Gastroesophageal sphincter (tissue), 4 donors: ENCODE data around the gene MTHFD2. TPM values are rescaled to one million over a fixed set of nuclear protein-coding genes. Genes with fewer than 3 reads are reported as not detected.

Experiments
- ATAC-seq: fragments of 150-250 bp; one replicate; pipeline ENCODE4 v1.9.1; 2016; ENCODE audit warnings: mild to moderate bottlenecking, moderate library complexity
- H3K27ac ChIP-seq, 4 donors: fragments of 200-600 bp; sonication (generic) in 3 of 4; 1 replicate in 3 of 4; 2 replicates in 1 of 4; pipeline ENCODE4 v1.5.1; 2016 to 2019
- H3K27me3 ChIP-seq: fragments of 200-600 bp; sonication (generic); one replicate; pipeline ENCODE4 v1.5.1; 2019
- H3K36me3 ChIP-seq, 2 donors: fragments of 200-600 bp; sonication (generic); one replicate each; pipeline ENCODE4 v1.5.1; 2019; ENCODE audit warnings: control low read depth in 1 of 2
- H3K4me1 ChIP-seq, 3 donors: fragments of 200-600 bp; sonication (generic); 1 replicate in 2 of 3; 2 replicates in 1 of 3; pipeline ENCODE4 v1.5.1; 2016 to 2019; ENCODE audit warnings: control low read depth in 2 of 3
- H3K4me3 ChIP-seq, 2 donors: fragments of 200-600 bp; sonication (generic); one replicate each; pipeline ENCODE4 v1.5.1; 2019; ENCODE audit warnings: mild to moderate bottlenecking in 1 of 2, moderate library complexity in 1 of 2
- H3K9me3 ChIP-seq, 3 donors: fragments of 200-600 bp; sonication (generic); one replicate each; pipeline ENCODE4 v1.5.1; 2017 to 2019; ENCODE audit warnings: control low read depth in 2 of 3
- CTCF ChIP-seq, 4 experiments: fragments of 200-600 bp in 2 of 4; fragments of 450-650 bp in 2 of 4; sonication (generic) in 1 of 4; IDR thresholded peaks; one replicate each; pipeline ENCODE4 v1.5.1; 2017 to 2019; ENCODE audit warnings: antibody characterized with exemption in 4 of 4, mild to moderate bottlenecking in 2 of 4, moderate library complexity in 2 of 4
- EP300 ChIP-seq: sonication (generic); formaldehyde crosslinking; IDR thresholded peaks from one replicate; pipeline ENCODE4 v1.6.1; 2017; ENCODE audit warnings: antibody characterized with exemption, mild to moderate bottlenecking
- POLR2A ChIP-seq, 2 donors: fragments of 450-650 bp; IDR thresholded peaks; one replicate each; pipeline ENCODE4 v1.6.1; 2017; ENCODE audit warnings: antibody characterized with exemption in 2 of 2, mild to moderate bottlenecking in 2 of 2, moderate library complexity in 1 of 2
- POLR2AphosphoS5 ChIP-seq: sonication (generic); formaldehyde crosslinking; IDR thresholded peaks from one replicate; pipeline ENCODE4 v1.6.1; 2017; ENCODE audit warnings: antibody characterized with exemption
- WGBS, 2 donors: methylation state at CpG; one replicate each; pipeline ENCODE4 v1.1.5; 2018; ENCODE audit warnings: low coverage in 1 of 2; 5-methylcytosine and 5-hydroxymethylcytosine counted together
- total RNA-seq, 4 donors: library from RNA; depleted of rRNA; stranded (reverse); fragments of >200 nt; gene quantifications; one replicate each; pipeline ENCODE4 v1.1.0, GENCODE V29; 2016

The MTHFD2 gene
- total RNA-seq, 4 donors from 2014 or later, result 20.9 to 110 (median 34.5) TPM

DNA sequence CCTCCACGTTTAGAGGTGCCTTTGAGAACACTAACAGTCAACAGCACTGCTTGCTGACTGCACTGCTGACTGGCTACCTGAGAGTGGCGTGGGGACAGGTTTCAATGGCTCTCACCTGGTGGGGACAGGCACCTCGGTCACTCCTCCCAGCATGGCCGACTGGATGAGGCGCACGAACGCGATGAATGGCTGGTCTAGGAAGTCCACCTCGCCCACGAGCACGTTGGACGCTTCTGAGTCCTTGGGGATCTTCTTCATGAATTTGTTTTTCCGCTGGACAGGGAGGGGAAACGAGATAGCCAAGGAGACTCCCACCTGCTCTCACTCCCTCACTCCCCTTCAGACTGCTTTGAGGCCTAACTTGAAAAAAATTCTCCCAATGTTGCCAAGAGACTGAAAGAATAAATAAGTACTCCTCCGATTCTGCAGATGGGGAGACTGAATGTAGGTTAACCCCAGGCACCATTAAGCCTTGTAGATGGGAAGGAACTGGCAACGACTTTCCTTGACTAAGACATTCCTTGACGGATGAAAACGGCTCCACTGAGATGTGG lies 57.3 kb downstream of the MTHFD2 start:
- Histone ChIP-seq H3K9me3 (no peaks in the 10 kb centered on the region), H3K27ac (no peak overlapping the region), H3K4me3 (no peak overlapping the region), H3K4me1 (no peaks in the 10 kb centered on the region), H3K36me3 (peaks cover 0 to 51% of the 10 kb centered on the region in 2 donors), H3K27me3 (no peaks in the 10 kb centered on the region)
- 81 to 86% methylated on average over 6 to 17 of the region's 18 CpGs for WGBS, 2 donors
- TF ChIP-seq EP300, result no peak
- TF ChIP-seq POLR2A (IDR thresholded peaks at IDR 0.05), result no peak
- no peak for TF ChIP-seq CTCF (IDR thresholded peaks at IDR 0.05)
- TF ChIP-seq POLR2AphosphoS5, result no peak
- no peak for ATAC-seq

DNA sequence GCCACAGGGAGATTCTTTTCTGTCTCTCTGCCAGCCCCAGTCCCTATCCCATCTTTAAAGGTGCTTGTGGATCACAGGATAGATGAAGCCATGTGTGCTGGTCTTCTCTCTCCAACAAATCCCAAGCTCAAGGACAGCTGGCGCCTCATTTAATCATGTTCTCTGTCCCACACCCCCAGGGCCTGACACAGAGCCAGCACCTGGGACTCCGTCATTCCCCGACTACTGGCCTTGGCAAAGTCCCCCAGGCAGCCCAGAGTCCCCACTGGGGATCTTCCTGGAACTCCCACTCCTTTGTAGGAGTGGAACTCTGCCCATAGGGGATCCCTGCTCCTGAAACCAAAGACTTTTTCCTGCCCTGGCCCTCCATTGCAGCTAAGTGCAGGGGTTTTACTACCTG lies 60.8 kb downstream of the MTHFD2 start:
- ATAC-seq, result no peak
- WGBS, 2 donors, result 64 to 80% methylated on average over 2 to 3 of the region's 3 CpGs
- no peak overlapping the region for H3K27ac ChIP-seq
- TF ChIP-seq POLR2AphosphoS5, result no peak
- H3K4me3 ChIP-seq, result no peak overlapping the region
- no peaks in the 10 kb centered on the region for H3K27me3 ChIP-seq
- H3K4me1 ChIP-seq, result no peaks in the 10 kb centered on the region
- H3K36me3 ChIP-seq, result peaks cover 0 to 55% of the 10 kb centered on the region in 2 donors
- no peaks in the 10 kb centered on the region for H3K9me3 ChIP-seq

GRCh38 chr2:74259733-74260132 lies 61.3 kb downstream of the MTHFD2 start:
- H3K4me3 ChIP-seq, result no peak overlapping the region
- TF ChIP-seq POLR2AphosphoS5 (no peak), POLR2A (IDR thresholded peaks at IDR 0.05) (no peak), EP300 (no peak), CTCF (IDR thresholded peaks at IDR 0.05) (no peak)
- no peaks in the 10 kb centered on the region for H3K4me1 ChIP-seq
- no peak overlapping the region for H3K27ac ChIP-seq
- H3K27me3 ChIP-seq, result no peaks in the 10 kb centered on the region
- no peak for ATAC-seq
- H3K9me3 ChIP-seq, result no peaks in the 10 kb centered on the region
- peaks cover 0 to 51% of the 10 kb centered on the region in 2 donors for H3K36me3 ChIP-seq
- WGBS, 2 donors, result 93% methylated on average over 3 of the region's 4 CpGs; no CpG with 5 or more reads in 1 of the 2 donors

- H3K27ac ChIP-seq, result no peak overlapping the region
- no peaks in the 10 kb centered on the region for H3K4me1 ChIP-seq
- no peak overlapping the region for H3K4me3 ChIP-seq
- TF ChIP-seq POLR2AphosphoS5, result no peak
- no peak for TF ChIP-seq EP300
- TF ChIP-seq CTCF (IDR thresholded peaks at IDR 0.05), result no peak
- TF ChIP-seq POLR2A (IDR thresholded peaks at IDR 0.05), result no peak
- H3K36me3 ChIP-seq, result peaks cover 0 to 43% of the 10 kb centered on the region in 2 donors
- no peaks in the 10 kb centered on the region for H3K27me3 ChIP-seq
- ATAC-seq, result no peak
- no peaks in the 10 kb centered on the region for H3K9me3 ChIP-seq
- 66 to 86% methylated on average over 2 of the region's 2 CpGs for WGBS, 2 donors
Observed at GRCh38 chr2:74260495-74260894, 62.1 kb downstream of the MTHFD2 start.

GRCh38 chr2:74261204-74261864 lies 62.9 kb downstream of the MTHFD2 start:
- H3K36me3 ChIP-seq, result peaks cover 0 to 37% of the 10 kb centered on the region in 2 donors
- H3K4me3 ChIP-seq, result no peak overlapping the region
- TF ChIP-seq EP300 (no peak), POLR2A (IDR thresholded peaks at IDR 0.05) (no peak), POLR2AphosphoS5 (no peak), CTCF (IDR thresholded peaks at IDR 0.05) (peak in 3 of 4 experiments; percentile 26 to 46 (median 26))
- ATAC-seq, result no peak
- WGBS, 2 donors, result 32 to 44% methylated on average over 5 of the region's 6 CpGs
- no peak overlapping the region for H3K27ac ChIP-seq
- H3K4me1 ChIP-seq, result no peaks in the 10 kb centered on the region
- H3K9me3 ChIP-seq, result no peaks in the 10 kb centered on the region
- H3K27me3 ChIP-seq, result no peaks in the 10 kb centered on the region
